ENCODE measurements around the gene CRISPLD2.

CRISPLD2 gene, protein sequence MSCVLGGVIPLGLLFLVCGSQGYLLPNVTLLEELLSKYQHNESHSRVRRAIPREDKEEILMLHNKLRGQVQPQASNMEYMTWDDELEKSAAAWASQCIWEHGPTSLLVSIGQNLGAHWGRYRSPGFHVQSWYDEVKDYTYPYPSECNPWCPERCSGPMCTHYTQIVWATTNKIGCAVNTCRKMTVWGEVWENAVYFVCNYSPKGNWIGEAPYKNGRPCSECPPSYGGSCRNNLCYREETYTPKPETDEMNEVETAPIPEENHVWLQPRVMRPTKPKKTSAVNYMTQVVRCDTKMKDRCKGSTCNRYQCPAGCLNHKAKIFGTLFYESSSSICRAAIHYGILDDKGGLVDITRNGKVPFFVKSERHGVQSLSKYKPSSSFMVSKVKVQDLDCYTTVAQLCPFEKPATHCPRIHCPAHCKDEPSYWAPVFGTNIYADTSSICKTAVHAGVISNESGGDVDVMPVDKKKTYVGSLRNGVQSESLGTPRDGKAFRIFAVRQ

DNA sequence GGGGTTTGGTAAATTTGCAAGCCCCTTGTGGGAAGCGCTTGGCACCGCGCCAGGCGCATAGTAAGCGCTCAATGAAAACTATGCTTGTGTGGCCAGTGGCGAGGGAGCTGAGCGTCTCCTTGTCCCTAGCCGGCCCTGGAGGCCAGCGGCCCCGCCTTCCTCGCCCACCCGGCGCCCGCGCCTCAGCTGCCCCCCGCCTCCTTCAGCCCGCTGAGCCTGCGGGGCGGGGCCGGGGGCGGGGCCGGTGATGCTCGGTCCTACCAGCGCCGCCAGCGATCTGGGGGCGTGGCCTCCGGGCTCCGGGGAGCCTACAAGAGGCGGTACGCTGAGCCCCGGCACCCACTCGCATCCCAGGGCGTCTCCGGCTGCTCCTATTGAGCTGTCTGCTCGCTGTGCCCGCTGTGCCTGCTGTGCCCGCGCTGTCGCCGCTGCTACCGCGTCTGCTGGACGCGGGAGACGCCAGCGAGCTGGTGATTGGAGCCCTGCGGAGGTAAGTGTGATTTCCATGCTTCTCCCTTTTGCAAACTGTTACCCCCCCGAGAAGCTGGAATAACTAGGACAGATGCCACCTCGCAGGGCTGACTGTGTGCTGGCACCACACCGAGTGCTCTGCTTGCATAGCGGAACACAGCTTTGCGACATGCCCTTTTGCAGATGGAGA is at the start of gene CRISPLD2:
TSS of gene CRISPLD2 (plus strand) at position 342 of the 661 bp plus-strand sequence. CDS start 18,511 bp downstream, outside the sequence.
- Histone ChIP-seq H3K36me3 (ENCODE audit: insufficient read depth, low read length) (no peaks in the 10 kb centered on the region), H3K4me1 (ENCODE audit: insufficient read depth, low read length) (no peaks in the 10 kb centered on the region; the same call in 1 of the 2 replicates), H3K9ac (ENCODE audit: low read depth, low read length) (peak within 1 kb of the TSS; percentile 81), H3K9me3 (ENCODE audit: control insufficient read depth, insufficient read depth, low read length) (no peaks in the 10 kb centered on the region)

DNA sequence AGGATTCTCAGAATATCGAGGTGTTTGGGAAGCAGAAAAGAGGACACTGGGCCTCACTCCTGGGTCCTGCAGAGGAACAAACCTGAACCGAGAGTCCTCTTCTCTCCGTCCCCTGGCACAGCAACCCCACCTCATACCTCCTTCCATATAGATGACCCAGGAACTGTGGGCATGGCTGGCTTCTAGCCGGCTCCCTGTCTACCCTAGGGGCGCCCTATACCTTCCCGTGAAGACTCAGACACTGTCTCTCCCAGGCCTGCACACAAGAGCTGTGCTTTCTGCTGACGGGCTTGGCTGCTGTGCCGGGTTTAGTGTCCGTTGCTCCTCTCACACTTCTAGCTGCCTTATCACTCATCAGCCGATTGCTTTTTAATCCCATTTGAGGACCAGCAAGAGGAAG is 46.5 kb upstream of the CRISPLD2 start:
- H3K4me1 ChIP-seq (ENCODE audit: insufficient read depth, low read length): no peaks in the 10 kb centered on the region
- no peak overlapping the region for H3K9ac ChIP-seq (ENCODE audit: low read depth, low read length)
- peaks cover 30% of the 10 kb centered on the region for H3K36me3 ChIP-seq (ENCODE audit: insufficient read depth, low read length)
- H3K9me3 ChIP-seq (ENCODE audit: control insufficient read depth, insufficient read depth, low read length): no peaks in the 10 kb centered on the region

DNA sequence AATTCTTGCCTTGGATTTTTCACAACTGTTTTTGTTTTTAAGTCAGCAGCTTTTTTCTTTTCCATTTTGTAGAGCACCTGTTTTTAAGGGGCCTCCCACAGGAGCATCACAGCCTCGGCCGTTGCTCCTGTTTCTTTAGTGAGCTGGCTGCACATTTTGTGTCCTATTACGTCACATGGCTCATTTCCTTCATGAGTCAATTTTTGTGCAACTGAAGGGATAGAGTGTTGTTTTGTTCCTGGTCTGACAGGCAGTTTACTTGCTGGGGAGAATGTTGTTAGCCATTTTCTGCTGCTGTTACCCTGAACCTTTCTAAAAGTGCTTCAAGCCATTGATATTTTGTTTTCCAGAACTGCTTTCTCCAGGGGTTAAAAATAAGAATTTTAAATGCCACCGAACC is 45.0 kb upstream of the CRISPLD2 start:
- H3K9ac ChIP-seq (ENCODE audit: low read depth, low read length): no peak overlapping the region
- no peaks in the 10 kb centered on the region for H3K4me1 ChIP-seq (ENCODE audit: insufficient read depth, low read length)
- peaks cover 27% of the 10 kb centered on the region for H3K36me3 ChIP-seq (ENCODE audit: insufficient read depth, low read length)
- no peaks in the 10 kb centered on the region for H3K9me3 ChIP-seq (ENCODE audit: control insufficient read depth, insufficient read depth, low read length)

DNA sequence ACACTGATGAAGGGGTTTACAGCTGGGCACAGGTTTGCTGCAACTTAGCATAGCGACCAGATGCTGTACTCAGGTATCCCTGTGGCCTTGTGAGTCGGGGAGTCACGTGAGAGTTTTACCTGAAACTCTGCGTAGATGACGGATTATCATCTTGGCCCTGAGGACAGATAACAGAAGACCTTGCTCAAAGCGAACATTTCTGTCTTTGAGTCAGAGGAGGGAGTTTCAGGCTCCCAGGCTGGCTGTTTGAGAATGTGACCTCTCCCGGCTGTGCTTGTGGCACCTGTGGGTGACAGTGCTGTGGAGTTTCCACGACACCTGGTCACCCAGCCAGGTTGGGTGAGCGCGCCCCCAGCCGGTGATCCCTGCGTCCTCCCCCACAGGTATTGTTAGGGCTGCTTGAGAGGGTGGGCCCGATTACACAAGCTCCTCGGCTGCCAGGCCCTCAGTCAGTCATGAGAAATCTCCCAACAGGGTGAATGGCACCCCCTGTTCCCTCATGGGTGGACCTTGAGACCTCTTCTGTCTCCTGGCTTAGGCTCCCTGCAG is 44.4 kb upstream of the CRISPLD2 start:
- Histone ChIP-seq H3K36me3 (ENCODE audit: insufficient read depth, low read length) (peaks cover 27% of the 10 kb centered on the region), H3K9ac (ENCODE audit: low read depth, low read length) (no peak overlapping the region), H3K9me3 (ENCODE audit: control insufficient read depth, insufficient read depth, low read length) (no peaks in the 10 kb centered on the region; the same call in 1 of the 2 replicates), H3K4me1 (ENCODE audit: insufficient read depth, low read length) (no peaks in the 10 kb centered on the region)

DNA sequence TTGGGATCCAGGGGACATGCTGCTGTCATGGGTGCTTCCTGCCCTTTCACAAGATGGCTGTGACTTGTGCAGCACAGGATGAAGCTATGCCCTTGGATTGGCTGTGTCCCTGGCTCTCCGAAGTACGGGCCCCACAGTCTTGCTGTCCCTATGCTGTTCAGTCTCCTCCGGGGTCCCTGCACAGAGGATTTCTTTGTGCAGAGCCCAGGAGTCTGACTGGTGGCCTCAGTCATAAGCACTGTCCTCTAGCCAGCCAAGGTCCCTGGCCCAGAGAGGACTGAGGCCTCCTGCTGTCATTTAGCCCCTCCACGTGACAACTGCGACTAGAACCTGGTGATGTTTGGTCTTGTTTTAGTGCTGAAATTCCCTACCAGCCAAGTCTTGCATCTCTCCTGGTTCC is 42.4 kb upstream of the CRISPLD2 start:
- no peaks in the 10 kb centered on the region for H3K4me1 ChIP-seq (ENCODE audit: insufficient read depth, low read length)
- H3K9me3 ChIP-seq (ENCODE audit: control insufficient read depth, insufficient read depth, low read length): no peaks in the 10 kb centered on the region; the same call in 1 of the 2 replicates
- H3K36me3 ChIP-seq (ENCODE audit: insufficient read depth, low read length): peaks cover 27% of the 10 kb centered on the region
- H3K9ac ChIP-seq (ENCODE audit: low read depth, low read length): no peak overlapping the region

DNA sequence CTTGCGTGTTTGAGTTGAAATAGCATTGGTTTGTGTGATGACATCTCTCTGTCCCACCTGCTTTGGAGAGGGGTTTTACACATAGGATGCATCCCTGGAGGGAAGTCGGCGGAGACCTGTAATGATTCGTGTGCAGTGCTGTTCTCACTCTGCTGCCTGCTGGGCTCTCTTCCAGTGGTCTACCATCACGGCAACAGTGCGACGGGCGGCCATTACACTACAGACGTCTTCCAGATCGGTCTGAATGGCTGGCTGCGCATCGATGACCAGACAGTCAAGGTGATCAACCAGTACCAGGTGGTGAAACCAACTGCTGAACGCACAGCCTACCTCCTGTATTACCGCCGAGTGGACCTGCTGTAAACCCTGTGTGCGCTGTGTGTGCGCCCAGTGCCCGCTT is 41.1 kb upstream of the CRISPLD2 start:
- peaks cover 23% of the 10 kb centered on the region for H3K36me3 ChIP-seq (ENCODE audit: insufficient read depth, low read length)

DNA sequence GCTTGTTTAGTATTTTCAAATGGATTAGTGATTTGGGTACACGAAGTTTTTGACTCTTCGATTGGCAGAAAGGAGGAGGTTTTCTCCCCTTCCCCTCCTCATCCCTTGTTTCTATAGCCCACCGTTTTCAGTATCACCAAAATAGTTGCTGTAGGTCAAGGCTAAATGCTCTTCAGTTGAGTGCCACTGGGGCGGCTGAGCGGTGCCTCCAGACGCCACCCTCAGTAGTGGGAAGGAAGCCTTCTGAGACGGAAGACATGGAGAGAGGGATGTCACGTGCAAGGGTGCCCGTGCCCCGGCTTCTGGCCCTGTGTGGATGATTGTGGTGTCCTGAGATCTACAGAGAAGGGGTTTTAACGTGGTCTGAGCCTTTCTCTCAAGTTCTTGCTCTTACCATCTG is 39.7 kb upstream of the CRISPLD2 start:
- Histone ChIP-seq H3K36me3 (ENCODE audit: insufficient read depth, low read length) (peaks cover 18% of the 10 kb centered on the region), H3K4me1 (ENCODE audit: insufficient read depth, low read length) (no peaks in the 10 kb centered on the region), H3K9me3 (ENCODE audit: control insufficient read depth, insufficient read depth, low read length) (no peaks in the 10 kb centered on the region; the same call in 1 of the 2 replicates), H3K9ac (ENCODE audit: low read depth, low read length) (no peak overlapping the region)

More for the DNA sequence above, 41.1 kb upstream of the CRISPLD2 start:
- Histone ChIP-seq H3K4me1 (ENCODE audit: insufficient read depth, low read length) (no peaks in the 10 kb centered on the region), H3K9ac (ENCODE audit: low read depth, low read length) (no peak overlapping the region), H3K9me3 (ENCODE audit: control insufficient read depth, insufficient read depth, low read length) (no peaks in the 10 kb centered on the region; the same call in 1 of the 2 replicates)

DNA sequence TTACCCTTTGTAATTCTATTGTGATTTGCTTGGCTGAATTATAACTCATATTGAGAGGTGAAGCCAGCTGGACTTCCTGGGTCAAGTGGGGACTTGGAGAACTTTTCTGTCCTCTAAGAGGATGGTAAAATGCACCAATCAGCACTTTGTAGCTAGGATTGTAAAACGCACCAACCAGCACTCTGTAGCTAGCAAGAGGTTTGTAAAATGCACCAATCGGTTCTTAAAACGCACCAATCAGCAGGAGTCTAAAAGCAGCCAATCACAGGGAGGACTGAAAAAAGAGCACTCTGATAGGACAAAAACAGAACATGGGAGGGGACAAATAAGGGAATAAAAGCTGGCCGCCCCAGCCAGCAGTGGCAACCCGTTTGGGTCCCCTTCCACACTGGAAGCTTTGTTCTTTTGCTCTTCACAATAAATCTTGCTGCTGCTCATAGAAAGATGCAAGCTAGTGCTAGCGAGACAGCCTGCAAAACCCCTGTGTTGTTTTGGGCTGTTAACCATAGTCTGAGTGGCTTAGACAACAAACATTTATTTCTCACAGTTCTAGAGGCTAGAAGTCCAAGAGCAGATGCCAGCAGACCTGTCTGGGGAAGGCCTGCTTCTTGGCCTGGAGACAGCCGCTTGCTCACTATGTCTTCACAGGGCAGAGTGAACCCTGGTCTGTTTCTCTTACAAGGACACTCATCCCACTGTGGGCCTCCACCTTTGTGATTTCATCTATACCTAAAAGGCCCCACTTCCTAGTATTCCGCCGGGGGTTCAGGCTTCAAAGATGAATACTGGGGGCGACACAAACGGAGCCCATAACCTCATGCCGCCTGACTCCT is 39.0 kb upstream of the CRISPLD2 start:
- peaks cover 11% of the 10 kb centered on the region for H3K36me3 ChIP-seq (ENCODE audit: insufficient read depth, low read length)
- H3K9ac ChIP-seq (ENCODE audit: low read depth, low read length): no peak overlapping the region
- H3K4me1 ChIP-seq (ENCODE audit: insufficient read depth, low read length): no peaks in the 10 kb centered on the region
- H3K9me3 ChIP-seq (ENCODE audit: control insufficient read depth, insufficient read depth, low read length): no peaks in the 10 kb centered on the region; the same call in 1 of the 2 replicates

DNA sequence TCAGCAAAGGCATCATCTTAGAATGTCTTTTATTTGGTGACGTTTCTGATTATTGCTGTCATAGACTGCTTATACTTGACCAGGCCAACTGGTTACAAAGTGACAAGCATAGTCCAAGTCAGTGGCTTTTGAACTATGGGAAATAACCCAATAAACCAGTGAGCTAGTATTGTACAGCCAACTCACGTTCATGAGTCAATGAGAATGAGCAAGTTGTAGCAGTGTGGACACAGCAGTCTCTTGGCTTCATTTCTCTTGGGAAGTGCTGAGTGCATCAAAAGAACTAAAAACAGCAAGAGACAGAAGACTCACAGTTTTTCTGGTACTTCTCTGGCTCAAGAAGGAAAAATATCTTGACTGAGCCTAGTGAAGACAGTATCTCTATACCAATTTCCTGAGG is 36.9 kb upstream of the CRISPLD2 start:
- Histone ChIP-seq H3K9ac (ENCODE audit: low read depth, low read length) (no peak overlapping the region), H3K36me3 (ENCODE audit: insufficient read depth, low read length) (peaks cover 8% of the 10 kb centered on the region), H3K9me3 (ENCODE audit: control insufficient read depth, insufficient read depth, low read length) (no peaks in the 10 kb centered on the region; the same call in 1 of the 2 replicates), H3K4me1 (ENCODE audit: insufficient read depth, low read length) (no peaks in the 10 kb centered on the region)

DNA sequence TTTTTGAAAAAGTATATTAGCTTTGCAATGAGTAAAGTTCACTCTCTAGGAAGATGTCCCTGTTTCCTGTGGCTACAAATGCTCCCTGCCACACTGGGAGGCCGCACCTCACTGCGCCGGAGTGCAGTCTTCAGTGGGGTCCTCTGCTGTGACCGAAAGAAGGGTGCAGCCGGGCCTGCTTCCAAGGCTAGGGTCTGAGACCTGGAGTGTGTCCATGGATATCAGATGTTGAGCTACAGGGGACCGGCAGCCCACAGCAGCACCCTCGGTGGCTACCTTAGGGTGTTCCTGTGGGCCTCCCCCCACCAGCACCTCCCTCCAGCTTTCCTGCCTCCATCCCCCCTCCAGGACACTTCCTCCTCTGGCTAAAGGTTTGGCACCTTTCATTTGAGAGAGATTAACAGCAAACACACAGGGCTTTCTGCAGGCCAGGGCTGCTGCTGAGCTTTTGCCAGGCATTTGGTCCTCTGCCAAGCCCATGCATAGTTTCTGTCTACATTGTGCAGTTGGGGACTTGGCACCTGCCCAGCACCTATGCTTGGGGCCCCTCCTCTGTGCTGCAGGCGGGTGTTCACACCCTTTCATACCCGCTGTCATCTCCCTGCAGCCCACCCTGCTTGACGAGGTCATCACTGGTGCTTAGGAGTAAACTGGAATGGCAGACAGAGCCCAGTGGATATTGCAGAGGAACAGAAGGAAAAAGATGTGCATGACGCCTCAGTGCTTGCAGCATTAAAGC is 33.8 kb upstream of the CRISPLD2 start:
- Histone ChIP-seq H3K36me3 (ENCODE audit: insufficient read depth, low read length) (no peaks in the 10 kb centered on the region), H3K9ac (ENCODE audit: low read depth, low read length) (no peak overlapping the region), H3K4me1 (ENCODE audit: insufficient read depth, low read length) (no peaks in the 10 kb centered on the region), H3K9me3 (ENCODE audit: control insufficient read depth, insufficient read depth, low read length) (no peaks in the 10 kb centered on the region)

DNA sequence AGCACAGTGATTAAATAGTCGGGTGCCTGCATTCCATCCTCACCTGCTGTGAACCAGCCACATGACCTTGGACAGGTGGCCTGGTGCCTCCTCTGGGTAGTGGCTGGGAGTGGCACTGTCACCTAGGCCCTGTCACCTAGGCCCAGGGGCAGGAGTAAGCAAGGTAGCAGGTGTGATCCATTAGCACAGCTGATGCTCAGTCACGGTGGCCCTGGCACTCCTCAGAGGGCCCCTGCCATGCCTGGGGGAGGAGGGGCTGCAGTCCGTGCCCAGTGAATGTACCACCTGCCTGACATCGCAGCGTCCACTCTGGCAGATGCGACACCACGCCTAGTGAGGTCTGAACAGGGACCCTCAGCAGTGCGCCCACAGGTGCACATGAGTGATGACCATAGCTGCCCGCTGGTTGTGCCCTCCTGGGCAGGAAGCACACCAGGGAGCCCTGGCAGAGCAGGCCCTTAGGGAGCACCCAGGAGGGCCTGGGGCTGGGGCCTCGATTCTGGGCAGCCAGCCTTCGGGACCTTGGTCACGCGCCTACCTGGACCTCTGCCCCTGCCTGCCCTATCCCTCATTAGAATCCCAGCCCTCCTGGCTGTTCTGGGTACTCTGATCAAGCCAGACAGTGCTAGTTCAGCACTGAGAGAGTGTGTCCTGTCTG is 33.1 kb upstream of the CRISPLD2 start:
- no peak overlapping the region for H3K9ac ChIP-seq (ENCODE audit: low read depth, low read length)
- no peaks in the 10 kb centered on the region for H3K36me3 ChIP-seq (ENCODE audit: insufficient read depth, low read length)
- H3K4me1 ChIP-seq (ENCODE audit: insufficient read depth, low read length): no peaks in the 10 kb centered on the region
- no peaks in the 10 kb centered on the region for H3K9me3 ChIP-seq (ENCODE audit: control insufficient read depth, insufficient read depth, low read length)

DNA sequence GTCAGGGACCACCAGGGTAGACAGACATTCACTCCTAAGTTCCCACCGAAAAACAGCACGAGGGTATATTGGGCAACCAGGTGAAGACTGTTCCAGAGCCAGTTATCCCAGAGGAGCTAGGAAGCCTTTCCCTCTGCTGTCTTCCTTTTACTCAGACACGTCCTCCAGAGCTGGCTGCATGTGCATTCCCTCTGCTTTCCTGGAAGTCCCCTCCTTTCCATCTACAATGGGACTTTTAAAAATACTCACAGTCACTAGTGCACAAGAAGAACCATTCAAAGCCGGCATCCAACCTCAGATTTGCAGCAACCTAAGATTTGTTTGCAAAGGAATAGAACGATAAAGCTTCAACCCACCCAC is 32.5 kb upstream of the CRISPLD2 start:
- Histone ChIP-seq H3K9ac (ENCODE audit: low read depth, low read length) (no peak overlapping the region), H3K4me1 (ENCODE audit: insufficient read depth, low read length) (no peaks in the 10 kb centered on the region)

DNA sequence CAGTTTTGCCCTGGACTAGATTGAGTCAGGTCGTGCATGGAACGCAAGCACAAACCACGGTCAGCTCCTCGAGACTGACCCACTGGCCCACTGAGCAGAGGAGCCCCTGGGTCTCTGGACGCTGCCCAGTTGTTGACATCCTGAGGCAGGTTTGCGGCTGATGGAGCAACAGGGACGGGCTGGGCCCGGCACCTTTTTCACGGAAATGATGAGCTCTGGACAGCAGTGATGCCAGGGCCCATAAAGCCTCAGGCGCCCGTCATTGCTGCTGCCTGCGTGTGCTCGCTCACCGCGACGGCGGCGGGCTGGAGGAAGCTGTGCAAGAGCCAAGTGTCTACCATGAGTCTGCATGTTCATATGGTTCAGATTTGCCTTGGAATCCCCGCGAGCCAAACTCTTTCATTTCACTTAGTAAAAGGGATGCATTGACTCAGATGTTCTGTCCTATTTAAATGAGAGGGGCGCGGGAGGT is 30.8 kb upstream of the CRISPLD2 start:
- H3K9ac ChIP-seq (ENCODE audit: low read depth, low read length): no peak overlapping the region
- no peaks in the 10 kb centered on the region for H3K9me3 ChIP-seq (ENCODE audit: control insufficient read depth, insufficient read depth, low read length)
- H3K4me1 ChIP-seq (ENCODE audit: insufficient read depth, low read length): no peaks in the 10 kb centered on the region
- H3K36me3 ChIP-seq (ENCODE audit: insufficient read depth, low read length): no peaks in the 10 kb centered on the region

More for the DNA sequence above, 32.5 kb upstream of the CRISPLD2 start:
- Histone ChIP-seq H3K36me3 (ENCODE audit: insufficient read depth, low read length) (no peaks in the 10 kb centered on the region), H3K9me3 (ENCODE audit: control insufficient read depth, insufficient read depth, low read length) (no peaks in the 10 kb centered on the region)

Measured in ES-I3 (cell line).